Lower lobe of right lung (tissue), 2 donors: ENCODE data around the gene MOGAT3. TPM values are rescaled to one million over a fixed set of nuclear protein-coding genes. Genes with fewer than 3 reads are reported as not detected.

Experiments
- ATAC-seq, 2 donors: fragments of 200-7000 bp; cut with Tn5 transposase; one replicate each; pipeline ENCODE4 v1.9.1; 2020 to 2022; ENCODE audit warnings: mild to moderate bottlenecking in 2 of 2, moderate library complexity in 2 of 2
- DNase-seq: peaks from one replicate; pipeline ENCODE4 v3.0.0-alpha.2; 2020
- H3K27ac ChIP-seq: fragments of 200-600 bp; one replicate; pipeline ENCODE4 v1.8.0; 2022
- H3K27me3 ChIP-seq: fragments of 200-600 bp; one replicate; pipeline ENCODE4 v1.8.0; 2022; ENCODE audit warnings: low read depth
- H3K36me3 ChIP-seq: fragments of 200-600 bp; one replicate; pipeline ENCODE4 v1.8.0; 2022; ENCODE audit warnings: mild to moderate bottlenecking
- H3K4me1 ChIP-seq: fragments of 200-600 bp; one replicate; pipeline ENCODE4 v1.8.0; 2022
- H3K4me3 ChIP-seq: fragments of 200-600 bp; one replicate; pipeline ENCODE4 v1.8.0; 2022; ENCODE audit warnings: mild to moderate bottlenecking
- H3K9me3 ChIP-seq: fragments of 200-600 bp; one replicate; pipeline ENCODE4 v1.8.0; 2022
- intact Hi-C: fragments of 100-400 bp; cut with DNase I; formaldehyde crosslinking; loops from one replicate; pipeline ENCODE4 v1.11.0; 2022
- total RNA-seq: library from RNA; stranded (reverse); fragmentation: NEBNext Ultra II Directional; extraction: Animal tissue kit (Norgen Biotek cat#: 25700); gene quantifications from one replicate; pipeline ENCODE4 v1.2.1, GENCODE V29; 2021
- TF ChIP-seq, protein P1 (sequence below): fragments of 200-600 bp; IDR thresholded peaks from one replicate; pipeline ENCODE4 v1.8.0; 2022; ENCODE audit warnings: antibody characterized with exemption, mild to moderate bottlenecking
- donor health status: DM: no; HTN: yes; CAD: no; lungs with severe emphysema.

MOGAT3 gene
- total RNA-seq, 1 donor from 2014 or later = not detected

DNA sequence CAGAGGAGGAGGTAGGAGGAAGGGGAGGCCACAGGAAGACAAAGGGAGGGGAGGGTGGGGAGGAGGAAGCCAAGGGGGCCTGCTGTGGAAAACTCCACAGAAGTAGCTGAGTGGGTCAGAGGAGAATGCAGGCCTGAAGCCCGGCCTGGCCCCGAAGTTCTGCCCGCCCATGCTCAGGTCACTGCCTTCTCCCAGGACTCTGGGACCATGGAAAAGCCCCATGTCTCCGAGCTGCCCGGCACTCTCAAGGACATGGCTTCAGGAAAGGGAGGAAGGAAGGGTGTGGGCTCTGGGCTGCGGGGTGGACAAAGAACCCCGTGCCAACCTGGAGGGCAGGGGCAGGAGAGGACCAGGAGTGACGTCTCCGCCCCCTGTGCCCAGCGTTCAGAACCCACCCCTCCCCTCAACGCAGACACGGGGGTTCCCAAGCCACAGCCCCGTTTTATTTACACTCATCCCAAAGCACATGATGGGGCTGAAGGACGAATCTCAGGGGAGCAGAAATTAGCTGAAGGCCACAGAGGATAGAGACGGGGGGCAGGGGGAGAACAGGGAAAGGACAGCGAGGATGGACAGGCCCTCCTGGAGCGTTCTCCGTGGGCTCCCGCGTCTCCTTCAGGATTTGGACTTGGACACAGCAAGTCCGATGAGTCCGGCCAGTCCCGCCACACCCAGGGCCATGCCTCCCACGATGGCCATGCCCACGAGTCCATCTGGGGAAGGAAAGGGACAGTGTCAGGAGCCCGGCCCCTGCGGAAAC is 38.5 kb upstream of the MOGAT3 start:
- Histone ChIP-seq H3K27me3 (no peaks in the 10 kb centered on the region), H3K9me3 (no peaks in the 10 kb centered on the region), H3K27ac (peak overlapping the region; percentile 79), H3K36me3 (peaks cover 59% of the 10 kb centered on the region), H3K4me1 (peaks cover 63% of the 10 kb centered on the region), H3K4me3 (peak overlapping the region; percentile 11)
- TF ChIP-seq, protein P1, sequence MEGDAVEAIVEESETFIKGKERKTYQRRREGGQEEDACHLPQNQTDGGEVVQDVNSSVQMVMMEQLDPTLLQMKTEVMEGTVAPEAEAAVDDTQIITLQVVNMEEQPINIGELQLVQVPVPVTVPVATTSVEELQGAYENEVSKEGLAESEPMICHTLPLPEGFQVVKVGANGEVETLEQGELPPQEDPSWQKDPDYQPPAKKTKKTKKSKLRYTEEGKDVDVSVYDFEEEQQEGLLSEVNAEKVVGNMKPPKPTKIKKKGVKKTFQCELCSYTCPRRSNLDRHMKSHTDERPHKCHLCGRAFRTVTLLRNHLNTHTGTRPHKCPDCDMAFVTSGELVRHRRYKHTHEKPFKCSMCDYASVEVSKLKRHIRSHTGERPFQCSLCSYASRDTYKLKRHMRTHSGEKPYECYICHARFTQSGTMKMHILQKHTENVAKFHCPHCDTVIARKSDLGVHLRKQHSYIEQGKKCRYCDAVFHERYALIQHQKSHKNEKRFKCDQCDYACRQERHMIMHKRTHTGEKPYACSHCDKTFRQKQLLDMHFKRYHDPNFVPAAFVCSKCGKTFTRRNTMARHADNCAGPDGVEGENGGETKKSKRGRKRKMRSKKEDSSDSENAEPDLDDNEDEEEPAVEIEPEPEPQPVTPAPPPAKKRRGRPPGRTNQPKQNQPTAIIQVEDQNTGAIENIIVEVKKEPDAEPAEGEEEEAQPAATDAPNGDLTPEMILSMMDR = no peak
- no peak for DNase-seq
- peak in 1 of 2 donors; percentile 4 for ATAC-seq
- intact Hi-C loops = no loop called here

DNA sequence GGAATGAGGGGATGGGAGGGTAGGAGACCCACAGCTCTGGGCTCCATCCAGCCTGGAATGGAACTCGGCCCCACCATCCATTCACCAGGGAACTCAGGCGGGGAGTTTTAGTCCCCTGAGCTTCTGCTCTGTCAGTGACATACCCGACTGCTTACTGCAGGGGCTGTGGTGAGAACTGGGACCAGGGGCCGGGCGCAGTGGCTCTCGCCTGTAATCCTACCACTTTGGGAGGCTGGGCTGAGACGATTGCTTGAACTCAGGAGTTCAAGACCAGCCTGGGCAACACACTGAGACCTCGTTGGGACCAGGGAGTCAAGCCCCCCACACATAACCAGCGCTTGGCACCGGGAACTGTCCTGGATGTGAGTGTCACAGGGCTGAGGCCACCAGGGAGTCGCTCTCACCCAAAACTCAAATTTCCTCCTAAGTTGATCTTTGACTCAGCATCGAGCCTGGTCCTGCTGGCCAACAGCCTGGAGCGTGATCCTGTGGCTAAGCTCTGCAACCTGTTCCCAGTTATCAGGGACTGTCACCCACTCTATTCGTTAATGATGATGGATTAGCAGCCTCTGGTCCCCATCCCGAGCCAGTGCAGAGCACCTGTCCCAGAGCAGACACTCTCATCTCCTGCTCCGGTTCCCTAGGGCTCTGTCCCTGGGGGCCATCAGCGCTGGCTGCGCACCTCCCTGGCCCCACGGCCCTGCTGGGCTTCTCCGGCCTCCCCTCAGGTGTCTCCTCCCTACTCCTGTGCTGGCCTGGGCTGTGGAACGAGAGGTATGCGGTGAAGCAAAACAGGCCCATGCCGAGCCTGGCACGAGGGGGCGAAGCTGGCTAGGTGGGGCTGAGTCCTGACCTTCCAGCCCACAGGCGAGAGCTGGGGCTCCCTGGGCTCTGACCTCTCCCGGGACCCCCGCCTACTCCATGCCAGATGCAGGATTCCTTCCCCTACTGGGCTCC is 37.7 kb upstream of the MOGAT3 start:
- Histone ChIP-seq H3K27ac (peak overlapping the region; percentile 79), H3K4me3 (peak overlapping the region; percentile 11), H3K36me3 (peaks cover 59% of the 10 kb centered on the region), H3K27me3 (no peaks in the 10 kb centered on the region), H3K9me3 (no peaks in the 10 kb centered on the region), H3K4me1 (peaks cover 57% of the 10 kb centered on the region)
- TF ChIP-seq, protein P1 = no peak
- ATAC-seq (peak in 1 of 2 donors; percentile 3), DNase-seq (no peak)
- intact Hi-C loops = no loop called here

DNA sequence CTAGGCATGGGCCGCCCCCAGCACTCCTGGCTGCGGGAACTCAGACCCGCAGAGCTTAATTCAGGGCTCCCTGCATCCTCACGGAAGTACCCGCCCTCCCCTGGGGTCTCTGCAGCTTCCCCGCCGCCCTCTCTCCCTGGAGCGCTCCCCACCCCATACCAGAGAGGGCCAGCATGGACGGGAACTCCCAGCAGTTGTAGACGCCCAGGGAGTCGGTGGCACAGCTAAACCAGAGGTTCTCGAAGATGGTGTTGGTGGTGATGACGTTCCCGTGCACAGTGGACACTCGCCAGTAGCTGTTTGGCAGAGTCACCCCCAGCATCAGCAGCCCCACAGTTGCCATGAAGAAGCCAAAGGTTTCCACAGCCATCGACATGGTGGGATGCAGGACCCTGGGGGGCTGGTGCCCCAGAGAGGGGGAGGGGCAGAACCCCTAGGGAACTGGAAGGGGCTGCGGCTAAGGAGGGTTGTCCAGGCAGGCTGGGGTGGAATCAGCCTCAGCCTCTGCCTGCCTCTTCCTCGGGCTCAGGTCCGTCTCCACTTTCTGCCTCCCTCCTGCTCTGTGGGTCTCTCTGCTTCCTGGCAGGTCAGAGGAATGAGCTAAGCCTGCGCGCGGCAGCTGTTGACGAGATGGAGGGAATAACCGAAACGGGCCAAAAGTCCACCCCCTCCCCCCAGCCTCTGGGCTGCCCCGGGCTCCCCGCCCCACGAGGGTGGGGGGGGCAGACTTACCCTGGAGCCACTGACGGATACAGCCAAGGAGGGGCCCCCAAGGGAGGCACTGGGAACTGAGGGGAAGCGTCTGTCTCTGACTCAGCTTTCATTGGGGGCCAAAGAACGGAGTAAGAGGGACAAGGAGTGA is 36.6 kb upstream of the MOGAT3 start, which contains the start of gene CLDN15:
Gene CLDN15 (minus strand): TSS at position 597 of the 862 bp plus-strand sequence. CDS start 221 bp downstream, at position 376.
- Histone ChIP-seq H3K36me3 (peaks cover 53% of the 10 kb centered on the region), H3K27ac (peak within 1 kb of the TSS; percentile 79), H3K4me1 (peaks cover 54% of the 10 kb centered on the region), H3K4me3 (peak within 1 kb of the TSS; percentile 6), H3K9me3 (no peaks in the 10 kb centered on the region), H3K27me3 (no peaks in the 10 kb centered on the region)
- TF ChIP-seq, protein P1 = no peak
- intact Hi-C loops = no loop called here
- ATAC-seq = peak; percentile 8 to 19
- no peak for DNase-seq

DNA sequence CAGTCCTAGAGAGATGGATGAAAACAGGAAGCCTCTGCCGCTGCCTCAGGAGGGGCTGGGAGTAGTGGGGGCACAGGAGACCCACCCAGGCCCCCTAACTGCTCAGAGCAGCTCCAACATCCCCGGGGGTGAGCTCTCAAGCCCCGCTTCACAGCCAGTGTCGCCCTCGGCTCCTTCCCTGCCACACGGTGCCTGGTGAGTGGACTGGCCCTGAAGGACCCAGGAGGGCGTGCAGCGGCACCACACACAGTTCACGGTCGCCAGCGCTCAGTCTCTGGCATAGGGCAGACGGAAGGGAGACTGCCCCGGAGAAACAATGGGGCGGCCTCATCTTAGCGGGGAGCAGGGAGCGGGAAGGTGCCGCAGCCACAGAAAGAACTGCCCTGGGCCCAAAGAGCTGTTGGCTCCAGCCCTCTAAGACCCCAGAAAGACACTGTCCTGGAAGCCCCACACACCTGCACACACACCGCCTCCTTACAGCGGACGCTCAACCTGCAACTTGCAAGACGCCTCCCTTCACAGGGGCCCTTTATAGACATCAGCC is 35.5 kb upstream of the MOGAT3 start:
- no peak overlapping the region for H3K4me3 ChIP-seq

More for the DNA sequence above, 35.5 kb upstream of the MOGAT3 start:
- Histone ChIP-seq H3K36me3 (peaks cover 48% of the 10 kb centered on the region), H3K27me3 (no peaks in the 10 kb centered on the region), H3K27ac (no peak overlapping the region), H3K4me1 (peaks cover 53% of the 10 kb centered on the region), H3K9me3 (no peaks in the 10 kb centered on the region)
- no peak for ATAC-seq
- DNase-seq = no peak
- TF ChIP-seq, protein P1 = no peak
- intact Hi-C loops = no loop called here
